T1000 (cell line): ENCODE measurements around the gene HOXD10.

Experiments used
- DNase-seq: peaks from one replicate; lab custom pipeline; 2025; ENCODE audit warnings: mixed read lengths; lab: John Stamatoyannopoulos, UW

Gene HOXD10

GRCh38 chr2:176164611-176165369 is 48.2 kb downstream of the HOXD10 start:
- DNase-seq: no peak

GRCh38 chr2:176165370-176166050 is 48.9 kb downstream of the HOXD10 start:
- no peak for DNase-seq

GRCh38 chr2:176166272-176166671 is 49.7 kb downstream of the HOXD10 start:
- DNase-seq: no peak

GRCh38 chr2:176167398-176167797 is 50.8 kb downstream of the HOXD10 start:
- DNase-seq: no peak

GRCh38 chr2:176169181-176169580 is 52.6 kb downstream of the HOXD10 start:
- no peak for DNase-seq
